ENCODE data around the gene ISG20. TPM values are rescaled to one million over a fixed set of nuclear protein-coding genes. Genes with fewer than 3 reads are reported as not detected.

The ISG20 gene
- total and polyA plus RNA-seq, 2 donors (not counting 3 experiments of a cell fraction or from before 2014, with no cell fraction given): 6.4 to 7.5 TPM

DNA sequence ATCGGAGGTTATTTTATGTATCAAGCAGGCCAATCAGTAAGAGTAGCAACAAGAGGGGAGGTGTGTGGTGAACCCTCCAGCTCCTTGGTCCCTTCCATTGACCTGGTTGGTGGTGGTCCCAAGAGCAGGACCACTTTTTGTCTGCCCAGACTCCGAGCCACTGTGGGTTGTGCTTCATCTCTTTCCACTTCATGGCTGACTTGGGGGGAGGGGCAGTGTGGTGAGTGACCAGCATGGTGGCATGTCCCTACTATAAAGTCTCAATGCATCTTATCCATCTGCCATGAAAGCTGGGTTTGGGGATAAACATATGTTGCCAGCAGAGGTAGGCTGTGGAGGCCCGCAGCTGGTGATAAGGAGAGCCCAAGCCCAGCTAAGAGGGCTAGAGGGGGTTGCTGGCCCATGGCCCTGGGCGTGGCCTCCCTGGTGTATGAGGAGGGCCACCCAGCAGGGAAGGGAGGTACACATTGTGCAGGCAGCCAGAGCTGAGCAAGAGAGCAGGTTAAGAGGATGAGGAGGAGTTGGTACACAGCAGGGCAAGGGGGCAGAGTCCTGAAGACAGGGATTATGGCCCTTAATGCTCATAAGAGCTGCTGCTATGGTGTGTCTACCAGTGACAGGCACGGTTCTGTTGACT, 10.7 kb upstream of the ISG20 start:
- H3K4me1 ChIP-seq (ENCODE audit: control insufficient read depth, extremely low read depth, insufficient read depth, low read length): peaks cover 37% of the 10 kb centered on the region
- no peak overlapping the region for H3K27ac ChIP-seq (ENCODE audit: insufficient read depth, low read depth, low read length)
- H3K79me2 ChIP-seq (ENCODE audit: control insufficient read depth, insufficient read depth, low read length): peaks cover 86% of the 10 kb centered on the region
- dilution Hi-C loops (cut with MboI; ENCODE audit: extremely low pct_ligation_motif_present, low sequenced_read_pairs) (no loop called here), intact Hi-C loops (cut with micrococcal nuclease) (loop anchor here (10.0 kb wide), 2 partner anchors 547 to 707 kb away; partner anchors contain the start of gene POLG)
- H3K4me3 ChIP-seq (replicated peaks in 1 of 3; ENCODE audit: insufficient read depth in 1 of 3, low read depth in 1 of 3, low read length in 3 of 3): no peak overlapping the region
- DNase-seq (ENCODE audit: low read depth, low spot score) (no peak), FAIRE-seq (no peak)
- H2AFZ ChIP-seq (ENCODE audit: low read depth, low read length): no peak overlapping the region
- H3K4me2 ChIP-seq (ENCODE audit: insufficient read depth, low read length): no peak overlapping the region
- H3K36me3 ChIP-seq (ENCODE audit: control insufficient read depth in 2 of 2, extremely low read depth in 1 of 2, insufficient read depth in 2 of 2, low read length in 2 of 2): peaks cover 10 to 30% of the 10 kb centered on the region in 2 experiments
- H3K9ac ChIP-seq (replicated peaks; ENCODE audit: extremely low read depth, insufficient read depth, low read length): no peak overlapping the region
- no peaks in the 10 kb centered on the region for H4K20me1 ChIP-seq (replicated peaks; ENCODE audit: control insufficient read depth, extremely low read depth, insufficient read depth, low read length)
- TF ChIP-seq GATA2 (IDR thresholded peaks at IDR 0.05; ENCODE audit: insufficient read depth, insufficient read length, low read depth, low read length): no peak
- TF ChIP-seq MYC (IDR thresholded peaks at IDR 0.05; ENCODE audit: low read depth, low read length): no peak
- TF ChIP-seq, protein P1, sequence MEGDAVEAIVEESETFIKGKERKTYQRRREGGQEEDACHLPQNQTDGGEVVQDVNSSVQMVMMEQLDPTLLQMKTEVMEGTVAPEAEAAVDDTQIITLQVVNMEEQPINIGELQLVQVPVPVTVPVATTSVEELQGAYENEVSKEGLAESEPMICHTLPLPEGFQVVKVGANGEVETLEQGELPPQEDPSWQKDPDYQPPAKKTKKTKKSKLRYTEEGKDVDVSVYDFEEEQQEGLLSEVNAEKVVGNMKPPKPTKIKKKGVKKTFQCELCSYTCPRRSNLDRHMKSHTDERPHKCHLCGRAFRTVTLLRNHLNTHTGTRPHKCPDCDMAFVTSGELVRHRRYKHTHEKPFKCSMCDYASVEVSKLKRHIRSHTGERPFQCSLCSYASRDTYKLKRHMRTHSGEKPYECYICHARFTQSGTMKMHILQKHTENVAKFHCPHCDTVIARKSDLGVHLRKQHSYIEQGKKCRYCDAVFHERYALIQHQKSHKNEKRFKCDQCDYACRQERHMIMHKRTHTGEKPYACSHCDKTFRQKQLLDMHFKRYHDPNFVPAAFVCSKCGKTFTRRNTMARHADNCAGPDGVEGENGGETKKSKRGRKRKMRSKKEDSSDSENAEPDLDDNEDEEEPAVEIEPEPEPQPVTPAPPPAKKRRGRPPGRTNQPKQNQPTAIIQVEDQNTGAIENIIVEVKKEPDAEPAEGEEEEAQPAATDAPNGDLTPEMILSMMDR (IDR thresholded peaks at IDR 0.05; ENCODE audit: extremely low read depth in 1 of 2, insufficient read depth in 1 of 2, low read depth in 1 of 2, low read length in 2 of 2): no peak
- TF ChIP-seq, protein P2, sequence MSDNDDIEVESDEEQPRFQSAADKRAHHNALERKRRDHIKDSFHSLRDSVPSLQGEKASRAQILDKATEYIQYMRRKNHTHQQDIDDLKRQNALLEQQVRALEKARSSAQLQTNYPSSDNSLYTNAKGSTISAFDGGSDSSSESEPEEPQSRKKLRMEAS (IDR thresholded peaks at IDR 0.05; ENCODE audit: insufficient read depth, insufficient read length): no peak
- no peak for TF ChIP-seq EZH2 (IDR thresholded peaks at IDR 0.05; ENCODE audit: borderline replicate concordance, low read depth, low read length, severe bottlenecking)
- TF ChIP-seq POLR2AphosphoS5 (IDR thresholded peaks at IDR 0.05; ENCODE audit: insufficient read depth, low read depth, low read length): no peak
- TF ChIP-seq JUN (IDR thresholded peaks at IDR 0.05; ENCODE audit: borderline replicate concordance, insufficient read depth, insufficient read length, low read depth): no peak
- TF ChIP-seq POLR2A (IDR thresholded peaks at IDR 0.05; ENCODE audit: low read depth, low read length): no peak
- TF ChIP-seq FOS (IDR thresholded peaks at IDR 0.05; ENCODE audit: borderline replicate concordance, insufficient read depth, low read length): no peak
- no peaks in the 10 kb centered on the region for H3K9me3 ChIP-seq (replicated peaks; ENCODE audit: control insufficient read depth, insufficient read depth, low read length)
- ChIA-PET POLR2A (no interaction called here), CTCF (no interaction called here)
- H3K27me3 ChIP-seq (ENCODE audit: control insufficient read depth in 2 of 2, insufficient read depth in 2 of 2, low read length in 2 of 2): no peaks in the 10 kb centered on the region
- no peaks in the 10 kb centered on the region for H3K9me1 ChIP-seq (replicated peaks; ENCODE audit: control insufficient read depth, extremely low read depth, insufficient read depth, low read length)
- BruUV-seq (replicated peaks): no TSS peak

All from endothelial cell of umbilical vein (primary cell).